ENCODE data around the gene SYNRG. TPM values are rescaled to one million over a fixed set of nuclear protein-coding genes. Genes with fewer than 3 reads are reported as not detected.

Gene SYNRG
- total RNA-seq, 1 donor from 2014 or later, result 35.7 TPM

DNA sequence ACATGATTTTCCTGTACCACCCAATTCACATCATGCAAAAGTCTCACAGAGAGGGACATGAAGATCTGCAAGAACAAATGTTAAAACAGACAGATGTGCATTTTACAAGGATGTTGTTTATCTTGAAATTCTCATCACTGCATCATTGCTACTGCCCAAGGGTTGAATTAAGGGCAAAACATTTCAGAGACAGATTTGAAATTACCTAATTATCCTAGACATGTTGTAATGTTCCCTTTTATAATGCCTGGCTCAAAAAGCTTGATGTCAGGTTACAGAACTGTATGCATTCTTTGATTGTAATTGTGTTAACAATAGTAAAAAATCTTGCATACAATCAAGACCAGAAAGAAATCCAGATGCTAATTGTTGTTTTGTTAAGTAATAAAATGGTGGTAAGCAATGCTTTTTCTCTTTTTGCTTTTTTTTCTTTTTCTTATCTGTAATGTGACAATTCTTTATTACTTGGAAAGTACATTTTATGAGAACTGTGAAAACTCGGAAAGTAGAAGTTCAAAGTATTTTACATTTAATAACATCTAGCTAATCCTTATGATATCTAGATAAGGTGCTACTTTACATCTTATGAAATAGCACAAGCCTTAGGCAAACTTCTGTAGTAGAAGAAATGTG is 123.2 kb downstream of the SYNRG start:
- intact Hi-C loops (cut with DNase I), result loop anchor here (5.0 kb wide), 1 partner anchor 79 kb away; the partner anchor contains the start of genes ACACA and TADA2A
- DNase-seq (ENCODE audit: low spot score), result no peak

DNA sequence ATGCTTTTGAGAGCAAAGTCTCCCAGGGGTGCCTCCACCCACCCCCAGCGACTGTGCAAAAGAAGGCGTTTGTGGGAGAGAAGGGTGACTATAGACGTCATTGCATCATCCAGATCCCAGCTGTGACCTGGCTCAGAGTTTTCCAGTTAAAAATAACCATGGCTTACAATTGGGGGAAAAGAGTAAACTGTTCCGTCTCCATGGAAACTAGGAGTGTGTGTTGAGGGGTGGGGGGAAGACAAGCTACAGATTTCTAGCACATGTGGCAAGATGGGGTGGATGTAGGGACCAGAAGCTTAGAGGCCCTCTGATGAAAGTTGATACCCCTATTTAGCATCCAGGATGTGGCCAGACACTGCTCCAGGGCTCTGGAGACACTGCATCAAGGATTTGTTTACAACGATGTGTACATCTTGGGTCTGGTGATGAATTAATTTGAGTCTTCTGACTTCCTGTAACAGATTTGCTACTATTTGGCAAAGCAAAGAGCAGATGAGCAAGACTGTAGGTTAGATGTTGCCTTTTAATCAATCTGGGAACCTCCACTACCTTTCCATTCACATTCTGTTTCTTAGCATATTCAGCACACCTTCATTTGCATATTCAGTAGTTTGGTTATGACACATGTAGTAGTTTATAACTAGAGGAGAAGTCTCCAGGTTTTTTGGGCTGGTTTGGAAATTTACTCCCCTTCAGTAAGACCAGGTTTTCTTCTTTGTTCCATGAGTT is 125.7 kb downstream of the SYNRG start:
- intact Hi-C loops (cut with DNase I), result no loop called here
- no peak for DNase-seq (ENCODE audit: low spot score)

DNA sequence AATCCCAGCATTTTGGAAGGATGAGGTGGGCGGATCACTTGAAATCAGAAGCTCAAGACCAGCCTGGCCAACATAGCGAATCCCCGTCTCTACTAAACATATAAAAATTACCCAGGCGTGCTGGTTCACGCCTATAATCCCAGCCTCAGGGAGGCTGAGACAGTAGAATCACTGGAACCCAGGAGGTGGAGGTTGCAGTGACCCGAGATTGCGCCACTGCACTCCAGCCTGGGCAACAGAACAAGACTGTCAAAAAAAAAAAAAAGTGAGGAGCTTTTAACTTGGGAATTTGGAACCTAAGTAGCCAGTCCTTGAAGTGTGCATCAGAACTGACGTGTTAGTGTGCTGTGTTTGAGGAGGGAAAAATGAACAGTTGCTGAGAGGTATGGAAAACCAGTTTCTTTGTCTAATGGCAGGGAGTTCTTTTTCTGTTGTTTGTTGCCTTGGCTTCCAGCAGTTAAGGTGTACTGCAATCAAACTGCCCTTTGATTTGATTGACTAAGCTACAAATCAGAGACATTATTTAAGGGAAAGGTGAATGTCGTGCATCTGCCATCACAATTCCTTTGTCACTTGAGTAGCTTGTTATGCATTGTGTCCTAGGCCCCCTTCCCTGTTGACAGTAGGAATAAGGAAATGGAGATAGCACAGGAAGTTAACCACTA is 128.1 kb downstream of the SYNRG start:
- intact Hi-C loops (cut with DNase I), result no loop called here
- DNase-seq (ENCODE audit: low spot score), result no peak

DNA sequence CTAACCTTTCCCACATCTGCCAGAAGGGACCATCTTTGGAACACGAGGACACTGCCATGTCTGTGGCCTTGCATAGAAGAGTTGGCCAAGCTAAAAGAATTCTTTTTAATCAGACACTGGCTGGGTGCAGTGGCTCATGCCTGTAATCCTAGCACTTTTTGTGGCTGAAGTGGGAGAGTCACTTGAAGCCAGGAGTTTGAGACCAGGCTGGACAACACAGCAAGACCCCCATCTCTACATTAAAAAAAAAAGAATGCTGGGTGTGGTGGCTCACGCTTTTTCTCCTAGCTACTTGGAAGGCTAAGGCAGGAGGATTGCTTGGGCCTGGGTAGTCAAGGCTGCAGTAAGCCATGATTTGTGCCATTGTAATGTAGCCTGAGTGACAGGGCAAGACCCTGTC is 128.8 kb downstream of the SYNRG start:
- DNase-seq (ENCODE audit: low spot score), result no peak
- intact Hi-C loops (cut with DNase I), result no loop called here

DNA sequence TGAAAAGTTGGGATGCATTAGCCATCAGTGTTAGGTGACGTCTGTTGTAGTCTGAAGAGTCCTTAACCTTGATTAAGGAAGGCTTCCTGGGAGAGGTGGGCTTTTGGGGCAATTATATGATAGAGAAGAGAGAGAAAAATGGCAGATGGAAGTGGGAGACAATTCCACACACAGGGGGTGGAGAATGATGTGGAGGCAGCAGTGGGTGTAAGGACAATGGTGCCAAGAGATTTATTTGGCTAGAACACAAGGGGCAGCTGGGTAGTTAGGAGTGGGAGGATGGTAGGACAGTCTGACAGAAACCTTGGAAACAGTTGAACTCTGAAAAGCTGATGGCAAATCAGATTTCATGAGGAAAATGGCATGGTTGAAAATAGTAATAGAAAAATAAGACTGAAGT is 130.2 kb downstream of the SYNRG start:
- no peak for DNase-seq (ENCODE audit: low spot score)
- intact Hi-C loops (cut with DNase I), result no loop called here

DNA sequence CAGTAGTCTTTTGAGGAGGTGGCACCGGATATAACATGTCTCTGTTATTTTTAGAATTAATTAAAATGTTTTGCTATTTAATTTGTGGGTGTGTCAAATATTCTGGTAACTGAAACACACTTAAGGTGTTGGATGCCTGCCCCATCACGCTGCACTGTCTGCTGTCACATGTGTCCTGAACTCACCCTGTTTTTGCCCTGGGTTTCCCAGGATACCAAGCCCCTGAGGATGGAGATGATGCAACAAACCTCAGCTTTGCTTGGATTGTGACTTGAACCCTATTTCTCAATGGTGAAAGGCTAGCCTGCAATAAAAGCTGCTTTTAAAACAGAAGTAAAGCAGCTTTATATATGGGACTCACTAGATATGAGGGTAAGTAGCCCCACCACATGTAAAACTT is 131.0 kb downstream of the SYNRG start:
- DNase-seq (ENCODE audit: low spot score), result no peak
- intact Hi-C loops (cut with DNase I), result no loop called here

DNA sequence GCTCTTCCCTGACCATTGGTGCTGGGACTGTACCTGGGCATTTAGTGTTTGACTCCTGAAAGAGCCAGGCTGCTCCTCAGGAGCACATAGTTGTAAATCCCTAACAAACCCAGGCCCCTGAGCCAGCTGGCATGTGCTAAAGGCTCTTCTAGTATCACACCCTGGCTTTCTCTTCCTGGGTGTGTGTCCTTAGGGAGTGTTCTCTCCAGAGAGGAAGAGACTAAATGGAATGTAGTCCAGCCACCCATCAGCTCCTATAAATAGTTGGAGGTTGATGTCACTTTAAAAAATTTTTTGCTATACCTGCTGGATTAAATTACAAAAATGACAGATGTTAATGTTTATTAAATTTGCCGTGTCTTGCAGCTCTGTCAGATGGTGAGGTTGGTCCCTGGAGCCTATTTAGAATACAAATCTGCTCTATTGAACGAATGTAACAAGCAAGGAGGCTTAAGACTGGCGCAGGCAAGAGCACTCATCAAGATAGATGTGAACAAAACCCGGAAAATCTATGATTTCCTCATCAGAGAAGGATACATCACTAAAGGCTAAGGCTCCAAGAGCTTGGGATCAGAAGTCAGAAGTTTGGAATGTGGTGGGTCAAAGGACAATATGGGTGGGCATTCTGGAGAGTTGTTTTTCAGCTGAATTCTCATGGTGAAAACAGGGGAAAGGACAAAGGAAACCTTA is 132.6 kb downstream of the SYNRG start:
- no peak for DNase-seq (ENCODE audit: low spot score)
- intact Hi-C loops (cut with DNase I), result no loop called here

DNA sequence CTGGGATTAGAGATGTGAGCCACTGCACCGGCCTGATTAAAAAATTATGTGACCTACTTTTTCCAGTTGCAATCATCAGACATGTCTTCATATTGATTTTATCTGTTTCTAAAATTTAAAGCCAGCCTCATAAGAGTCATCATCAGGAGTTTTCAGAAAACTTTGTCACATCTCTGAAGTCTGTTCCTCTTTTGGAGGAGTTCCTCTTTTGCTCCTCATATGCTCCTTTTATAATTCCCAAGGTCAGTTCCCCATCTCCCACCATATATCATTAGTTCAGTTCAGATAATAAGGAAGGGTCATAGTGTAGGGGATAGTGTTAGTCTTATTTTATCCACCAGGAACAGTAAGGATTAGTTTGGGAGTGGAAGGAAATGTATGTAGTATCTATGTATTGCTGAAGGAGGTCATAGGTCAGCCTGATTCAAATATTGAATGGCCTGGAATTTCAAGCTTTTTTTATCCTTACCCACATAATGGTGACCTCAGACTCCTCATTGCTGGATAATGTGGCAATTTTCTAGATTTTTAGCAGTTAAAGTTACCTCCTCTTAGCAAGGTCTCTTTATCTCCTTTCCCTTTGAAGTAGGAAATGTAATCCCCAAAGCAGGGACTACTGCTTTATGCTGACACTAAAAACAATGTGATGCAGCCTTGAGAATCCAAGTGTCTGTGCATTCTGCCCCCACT is 133.3 kb downstream of the SYNRG start:
- DNase-seq (ENCODE audit: low spot score), result no peak
- intact Hi-C loops (cut with DNase I), result no loop called here

DNA sequence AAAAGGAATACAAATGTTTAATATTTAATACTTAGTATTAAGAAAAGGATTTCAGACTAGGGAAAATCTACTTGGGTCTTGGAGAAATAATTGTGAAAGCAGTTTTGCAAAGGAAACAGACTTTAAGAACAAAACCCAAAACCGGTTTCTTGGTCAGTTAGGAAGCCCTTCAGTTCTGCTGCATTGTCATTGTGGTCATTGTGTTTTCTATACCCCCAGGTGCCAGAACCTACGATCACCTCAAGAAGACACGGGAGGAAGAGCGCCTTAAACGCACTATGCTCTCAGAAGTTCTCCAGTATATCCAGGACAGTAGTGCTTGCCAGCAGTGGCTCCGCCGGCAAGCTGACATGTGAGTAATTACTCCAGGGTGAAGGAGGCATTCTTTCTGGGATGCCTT is 139.0 kb downstream of the SYNRG start:
- intact Hi-C loops (cut with DNase I), result no loop called here
- DNase-seq (ENCODE audit: low spot score), result no peak

DNA sequence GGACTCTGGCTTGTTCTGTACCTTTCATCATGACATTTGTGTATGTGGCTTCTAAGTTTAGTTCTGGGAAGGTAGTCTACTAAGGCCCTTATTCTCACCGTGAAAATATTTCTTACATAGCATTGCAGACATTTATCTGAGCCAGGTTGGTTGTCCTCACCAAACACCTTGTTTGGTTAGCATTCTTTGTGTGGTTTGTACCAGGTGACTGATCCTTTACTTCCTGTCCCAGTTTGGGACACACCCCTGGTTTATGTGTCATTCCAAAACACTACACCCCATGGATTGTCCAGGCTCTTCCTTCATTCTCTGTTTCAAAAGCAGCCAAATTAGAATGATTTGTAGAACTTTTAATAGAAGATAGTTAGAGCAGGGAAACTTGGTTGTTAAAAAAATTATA is 142.7 kb downstream of the SYNRG start:
- intact Hi-C loops (cut with DNase I), result no loop called here
- no peak for DNase-seq (ENCODE audit: low spot score)

DNA sequence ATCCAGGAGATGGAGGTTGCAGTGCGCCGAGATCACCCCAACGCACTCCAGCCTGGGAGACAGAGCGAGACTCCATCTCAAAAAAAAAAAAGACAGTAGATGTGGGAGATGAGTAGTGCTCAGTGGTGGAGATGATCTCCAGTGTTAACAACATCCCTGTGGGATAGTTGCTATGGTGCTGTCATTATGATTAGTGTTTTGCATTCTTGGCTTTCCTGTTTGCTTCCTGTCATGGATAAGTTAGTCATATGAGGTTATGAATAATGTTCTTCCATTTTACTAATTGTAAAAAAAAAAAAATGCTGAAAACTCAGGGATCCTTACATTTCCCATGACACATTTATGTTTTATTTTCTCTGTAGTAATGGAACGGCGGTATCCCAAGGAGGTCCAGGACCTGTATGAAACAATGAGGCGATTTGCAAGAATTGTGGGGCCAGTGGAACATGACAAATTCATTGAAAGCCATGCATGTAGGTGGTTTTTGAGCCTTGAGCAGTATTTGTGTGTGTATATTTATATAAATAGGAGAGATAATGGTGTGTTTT is 144.1 kb downstream of the SYNRG start:
- DNase-seq (ENCODE audit: low spot score), result no peak
- intact Hi-C loops (cut with DNase I), result no loop called here

Small RNAs within 50 kb of the gene (microRNA-seq; reads per million reads assigned to microRNA genes)
- gene MIR378J, result not detected

Other genes starting within 250 kb of the SYNRG start
- gene C17orf78, start 233.4 kb downstream of the SYNRG start, total RNA-seq, result not detected
- 26.9 TPM for gene ACACA, start 202.6 kb downstream of the SYNRG start, total RNA-seq
- 18.5 TPM for gene TADA2A, start 202.5 kb downstream of the SYNRG start, total RNA-seq
- 22.4 TPM for gene DUSP14, start 119.5 kb downstream of the SYNRG start, total RNA-seq
- gene DDX52, start 34.0 kb upstream of the SYNRG start, total RNA-seq, result 12.4 TPM
- not detected for gene HNF1B, start 135.6 kb upstream of the SYNRG start, total RNA-seq

Data from cardiac septum (tissue), 1 donor.